ENCODE measurements around the gene BFSP2. TPM values are rescaled to one million over a fixed set of nuclear protein-coding genes. Genes with fewer than 3 reads are reported as not detected.

BFSP2 gene
- total RNA-seq, 1 donor from 2014 or later = not detected

Other genes starting within 250 kb of the BFSP2 start
- gene CDV3, start 173.6 kb downstream of the BFSP2 start, total RNA-seq = 166 and 174 TPM in 2 replicates